Naive thymus-derived CD8-positive, alpha-beta T cell (primary cell): ENCODE measurements around the gene TRABD2B. TPM values are rescaled to one million over a fixed set of nuclear protein-coding genes. Genes with fewer than 3 reads are reported as not detected.
A peak's percentile ranks its signal among the peaks of the same experiment; 100 is the strongest.

ENCODE experiments used
- ATAC-seq, 2 donors: fragments of 150-1000 bp; cut with Tn5 transposase in 1 of 2; sonication (Bioruptor Pico), chemical (Tn5 transposase) in 1 of 2; 1 replicate in 1 of 2; 2 replicates in 1 of 2; pipeline ENCODE4 v1.10.0; 2021; ENCODE audit warnings: mild to moderate bottlenecking in 2 of 2, moderate library complexity in 2 of 2
- POLR2A ChIA-PET: fragments of 350-600 bp; sonication (Branson Sonifier 250); formaldehyde crosslinking; loops from one replicate; lab custom pipeline; 2021; ENCODE audit warnings: antibody characterized with exemption; lab: Charles Lee
- DNase-seq, 10 donors: peaks; one replicate each; pipeline versions ENCODE4 v3.0.0 to v3.0.0-alpha.2; 2020 to 2022
- H3K27ac Mint-ChIP-seq, 10 donors: one replicate each; pipeline ENCODE4 v1.8.0; 2020 to 2022; ENCODE audit warnings: mild to moderate bottlenecking in 10 of 10, mixed read lengths in 10 of 10, moderate library complexity in 4 of 10, inconsistent platforms in 1 of 10
- H3K27me3 Mint-ChIP-seq, 5 donors: one replicate each; pipeline ENCODE4 v1.8.0; 2021 to 2022; ENCODE audit warnings: mixed read lengths in 5 of 5
- H3K36me3 Mint-ChIP-seq, 3 donors: one replicate each; pipeline ENCODE4 v1.8.0; 2020 to 2022; ENCODE audit warnings: mixed read lengths in 3 of 3, mild to moderate bottlenecking in 2 of 3, inconsistent platforms in 1 of 3
- H3K4me1 Mint-ChIP-seq, 4 donors: one replicate each; pipeline ENCODE4 v1.8.0; 2021 to 2022; ENCODE audit warnings: mixed read lengths in 4 of 4
- H3K4me3 Mint-ChIP-seq, 10 donors: one replicate each; pipeline ENCODE4 v1.8.0; 2020 to 2022; ENCODE audit warnings: mild to moderate bottlenecking in 10 of 10, mixed read lengths in 10 of 10, moderate library complexity in 6 of 10, inconsistent platforms in 1 of 10
- H3K9me3 Mint-ChIP-seq, 9 donors: one replicate each; pipeline ENCODE4 v1.8.0; 2020 to 2022; ENCODE audit warnings: mixed read lengths in 9 of 9, mild to moderate bottlenecking in 3 of 9, inconsistent platforms in 1 of 9, moderate library complexity in 1 of 9
- polyA plus RNA-seq, 3 donors: library from polyadenylated mRNA; unstranded; fragments of 300-500 nt; fragmentation: Illumina TruSeq; gene quantifications; one replicate each; pipeline ENCODE4 v1.2.3, GENCODE V29; 2021
- total RNA-seq, 8 experiments: library from RNA in 2 of 8; stranded (reverse) in 2 of 8; gene quantifications; one replicate each; pipeline ENCODE4 v1.2.3 and lab custom pipeline; 2021 to 2026

The TRABD2B gene
- total and polyA plus RNA-seq, 5 experiments from 2014 or later = not detected

GRCh38 chr1:47759936-47760629 is 237.1 kb downstream of the TRABD2B start:
- H3K36me3 Mint-ChIP-seq = no peaks in the 10 kb centered on the region
- DNase-seq (no peak), ATAC-seq (no peak)
- no peaks in the 10 kb centered on the region for H3K9me3 Mint-ChIP-seq
- no peak overlapping the region for H3K4me3 Mint-ChIP-seq
- H3K27ac Mint-ChIP-seq = no peak overlapping the region
- POLR2A ChIA-PET = no interaction called here
- peaks cover 5 to 35% (median 26%) of the 10 kb centered on the region in 5 donors for H3K27me3 Mint-ChIP-seq
- H3K4me1 Mint-ChIP-seq = peaks cover 0 to 2% (median 0%) of the 10 kb centered on the region in 4 donors

- Mint-ChIP-seq H3K9me3 (no peaks in the 10 kb centered on the region), H3K27me3 (peaks cover 5 to 35% (median 26%) of the 10 kb centered on the region in 5 donors), H3K4me3 (no peak overlapping the region), H3K36me3 (no peaks in the 10 kb centered on the region), H3K4me1 (peaks cover 0 to 2% (median 0%) of the 10 kb centered on the region in 4 donors), H3K27ac (no peak overlapping the region)
- ATAC-seq (no peak), DNase-seq (no peak)
- POLR2A ChIA-PET = no interaction called here
These were observed 237.8 kb downstream of the TRABD2B start for GRCh38 chr1:47759251-47759935.

- ATAC-seq = no peak
- POLR2A ChIA-PET = no interaction called here
- Mint-ChIP-seq H3K27me3 (peaks cover 5 to 35% (median 26%) of the 10 kb centered on the region in 5 donors), H3K4me1 (peaks cover 0 to 2% (median 0%) of the 10 kb centered on the region in 4 donors), H3K36me3 (no peaks in the 10 kb centered on the region), H3K9me3 (no peaks in the 10 kb centered on the region), H3K4me3 (no peak overlapping the region), H3K27ac (no peak overlapping the region)
- DNase-seq = no peak
These were observed 238.6 kb downstream of the TRABD2B start for GRCh38 chr1:47758341-47759250.

- Mint-ChIP-seq H3K27ac (no peak overlapping the region), H3K36me3 (no peaks in the 10 kb centered on the region), H3K27me3 (peaks cover 5 to 35% (median 29%) of the 10 kb centered on the region in 5 donors), H3K4me3 (no peak overlapping the region), H3K4me1 (peaks cover 0 to 2% (median 0%) of the 10 kb centered on the region in 4 donors), H3K9me3 (no peaks in the 10 kb centered on the region)
- ATAC-seq (no peak), DNase-seq (no peak)
- POLR2A ChIA-PET = no interaction called here
These were observed 239.8 kb downstream of the TRABD2B start for GRCh38 chr1:47757226-47757975.

GRCh38 chr1:47756411-47756810 is 240.8 kb downstream of the TRABD2B start:
- H3K27ac Mint-ChIP-seq = no peak overlapping the region
- no peak overlapping the region for H3K4me3 Mint-ChIP-seq
- H3K36me3 Mint-ChIP-seq = no peaks in the 10 kb centered on the region
- ATAC-seq = no peak
- no peaks in the 10 kb centered on the region for H3K9me3 Mint-ChIP-seq
- peaks cover 5 to 35% (median 25%) of the 10 kb centered on the region in 5 donors for H3K27me3 Mint-ChIP-seq
- no peak for DNase-seq
- peaks cover 0 to 2% (median 0%) of the 10 kb centered on the region in 4 donors for H3K4me1 Mint-ChIP-seq
- POLR2A ChIA-PET = no interaction called here

- Mint-ChIP-seq H3K36me3 (no peaks in the 10 kb centered on the region), H3K4me1 (peaks cover 0 to 2% (median 0%) of the 10 kb centered on the region in 4 donors), H3K9me3 (no peaks in the 10 kb centered on the region), H3K27ac (no peak overlapping the region), H3K27me3 (peaks cover 5 to 35% (median 25%) of the 10 kb centered on the region in 5 donors), H3K4me3 (no peak overlapping the region)
- no peak for DNase-seq
- POLR2A ChIA-PET = no interaction called here
- ATAC-seq = no peak
These were observed 241.2 kb downstream of the TRABD2B start for GRCh38 chr1:47756006-47756405.

GRCh38 chr1:47755101-47755990 is 241.8 kb downstream of the TRABD2B start:
- H3K27ac Mint-ChIP-seq = no peak overlapping the region
- H3K4me3 Mint-ChIP-seq = no peak overlapping the region
- POLR2A ChIA-PET = no interaction called here
- H3K4me1 Mint-ChIP-seq = peaks cover 0 to 2% (median 0%) of the 10 kb centered on the region in 4 donors
- peak in 9 of 10 donors; percentile 4 to 69 (median 15) for DNase-seq
- no peaks in the 10 kb centered on the region for H3K9me3 Mint-ChIP-seq
- H3K27me3 Mint-ChIP-seq = peaks cover 5 to 35% (median 25%) of the 10 kb centered on the region in 5 donors
- no peaks in the 10 kb centered on the region for H3K36me3 Mint-ChIP-seq
- no peak for ATAC-seq

GRCh38 chr1:47754221-47754620 is 243.0 kb downstream of the TRABD2B start:
- Mint-ChIP-seq H3K27ac (no peak overlapping the region), H3K9me3 (no peaks in the 10 kb centered on the region), H3K4me3 (no peak overlapping the region), H3K27me3 (peaks cover 7 to 24% (median 17%) of the 10 kb centered on the region in 5 donors), H3K36me3 (no peaks in the 10 kb centered on the region), H3K4me1 (peaks cover 0 to 2% (median 0%) of the 10 kb centered on the region in 4 donors)
- ATAC-seq (no peak), DNase-seq (no peak)
- POLR2A ChIA-PET = no interaction called here

- H3K4me3 Mint-ChIP-seq = no peak overlapping the region
- H3K9me3 Mint-ChIP-seq = no peaks in the 10 kb centered on the region
- H3K4me1 Mint-ChIP-seq = peaks cover 0 to 2% (median 0%) of the 10 kb centered on the region in 4 donors
- ATAC-seq = no peak
- DNase-seq = no peak
- POLR2A ChIA-PET = no interaction called here
- H3K27ac Mint-ChIP-seq = no peak overlapping the region
- peaks cover 7 to 22% (median 17%) of the 10 kb centered on the region in 5 donors for H3K27me3 Mint-ChIP-seq
- H3K36me3 Mint-ChIP-seq = no peaks in the 10 kb centered on the region
These were observed 243.4 kb downstream of the TRABD2B start for GRCh38 chr1:47753808-47754207.

GRCh38 chr1:47752559-47752958 is 244.6 kb downstream of the TRABD2B start:
- Mint-ChIP-seq H3K9me3 (no peaks in the 10 kb centered on the region), H3K27ac (no peak overlapping the region), H3K27me3 (peaks cover 4 to 17% (median 10%) of the 10 kb centered on the region in 5 donors), H3K4me3 (no peak overlapping the region), H3K36me3 (no peaks in the 10 kb centered on the region), H3K4me1 (no peaks in the 10 kb centered on the region)
- ATAC-seq = no peak
- no peak for DNase-seq
- POLR2A ChIA-PET = no interaction called here

GRCh38 chr1:47751996-47752451 is 245.2 kb downstream of the TRABD2B start:
- Mint-ChIP-seq H3K4me1 (no peaks in the 10 kb centered on the region), H3K36me3 (no peaks in the 10 kb centered on the region), H3K4me3 (no peak overlapping the region), H3K9me3 (no peaks in the 10 kb centered on the region), H3K27me3 (peaks cover 4 to 17% (median 9%) of the 10 kb centered on the region in 5 donors), H3K27ac (no peak overlapping the region)
- DNase-seq (no peak), ATAC-seq (no peak)
- POLR2A ChIA-PET = no interaction called here
